DMS79 (cell line): ENCODE measurements around the gene INPP5K.
"Not testable (repeated sequence)": the region's sequence is repeated elsewhere in the genome, so short reads cannot be mapped to it uniquely, and the experiment has no call there.

Experiments
- DNase-seq: peaks from one replicate; lab custom pipeline; 2025; lab: John Stamatoyannopoulos, UW

INPP5K gene

GRCh38 chr17:1546292-1546922 is 30.0 kb upstream of the INPP5K start:
- no peak for DNase-seq

- no peak for DNase-seq
These were observed 29.2 kb upstream of the INPP5K start for GRCh38 chr17:1545618-1546017.

- DNase-seq, result no peak
These were observed 25.9 kb upstream of the INPP5K start for GRCh38 chr17:1542316-1542715.

DNA sequence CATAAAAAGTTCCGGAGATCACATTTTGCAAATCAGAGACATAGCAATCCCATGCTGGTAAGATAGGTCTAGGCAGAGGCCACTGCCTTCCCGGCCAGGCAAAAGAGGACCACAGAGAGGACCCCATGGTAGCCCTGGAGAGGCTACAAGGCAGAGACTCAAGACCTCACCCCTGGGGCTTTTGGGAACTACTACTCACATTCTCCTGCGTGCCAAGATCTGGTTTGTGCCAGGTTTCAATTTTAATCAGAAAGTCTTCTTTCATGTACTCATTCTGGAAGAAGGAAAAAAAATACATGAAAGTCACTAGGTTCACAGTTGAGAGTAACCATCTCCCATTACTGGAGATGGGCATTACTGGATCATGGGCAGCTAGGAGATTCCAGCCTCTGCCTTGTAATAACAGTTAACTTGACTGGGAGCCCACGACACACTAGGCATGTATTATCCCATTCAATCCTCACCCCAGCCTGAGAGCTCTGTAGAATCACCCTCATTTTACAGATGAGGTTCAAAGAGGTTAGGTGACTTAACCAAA is 25.0 kb upstream of the INPP5K start:
- DNase-seq, result no peak

GRCh38 chr17:1539811-1540210 is 23.4 kb upstream of the INPP5K start:
- DNase-seq, result no peak

DNA sequence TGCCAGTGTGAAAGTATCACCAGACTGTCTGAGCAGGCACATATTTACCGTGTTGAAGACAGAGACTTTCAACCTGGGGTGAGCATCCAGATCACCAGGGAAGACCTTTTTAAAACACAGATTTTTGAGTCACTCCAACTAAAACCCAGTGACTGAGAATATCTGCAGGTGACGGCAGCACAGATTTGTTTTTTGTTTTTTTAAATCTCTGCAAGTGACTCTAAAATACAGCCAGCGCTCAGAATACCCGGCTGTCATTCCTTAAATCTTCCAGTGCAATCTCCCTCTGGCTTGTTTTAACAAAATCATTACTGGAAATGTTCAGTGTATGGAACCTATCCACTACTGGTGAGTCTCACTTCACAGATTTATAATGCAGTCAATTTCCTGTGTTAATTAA is 19.3 kb upstream of the INPP5K start:
- DNase-seq, result no peak

- DNase-seq, result no peak
These were observed 17.4 kb upstream of the INPP5K start for GRCh38 chr17:1533661-1534325.

DNA sequence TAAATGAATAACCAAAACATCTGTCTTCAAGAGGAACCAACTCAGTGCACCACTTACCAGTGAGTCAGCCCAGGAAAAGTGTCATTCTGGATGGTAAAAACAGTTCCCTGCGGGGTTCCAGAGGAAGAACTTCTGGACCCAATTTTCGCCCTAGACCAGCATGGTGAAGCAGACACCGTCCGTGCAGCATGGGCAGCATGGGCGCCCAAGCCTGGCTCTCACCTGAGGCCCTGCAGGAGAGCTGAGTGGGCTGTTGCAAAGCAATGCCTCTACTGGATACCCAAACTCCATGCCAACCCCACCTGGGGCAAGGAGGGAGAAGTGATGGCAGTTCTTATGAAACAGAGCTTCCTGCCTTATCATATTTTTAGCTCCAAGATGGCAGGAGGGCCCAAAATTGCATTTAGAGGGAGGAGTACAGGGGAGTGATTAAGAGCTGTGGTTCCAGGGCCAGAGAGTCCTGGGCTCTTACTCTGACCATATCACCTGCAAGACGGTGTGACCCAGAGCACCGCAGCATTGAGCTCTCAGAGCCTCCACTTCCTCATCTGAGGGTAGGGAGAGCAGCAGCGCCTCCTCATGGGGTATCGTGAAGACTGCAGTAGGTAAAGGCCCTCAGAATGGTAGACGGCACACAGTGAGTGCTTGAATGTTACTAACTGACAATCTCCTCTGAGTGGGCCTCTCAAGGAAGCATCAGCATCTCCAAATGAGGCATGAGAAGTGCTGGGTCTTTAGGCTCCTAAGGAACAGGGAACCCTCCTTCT is 16.6 kb upstream of the INPP5K start:
- DNase-seq, result no peak

DNA sequence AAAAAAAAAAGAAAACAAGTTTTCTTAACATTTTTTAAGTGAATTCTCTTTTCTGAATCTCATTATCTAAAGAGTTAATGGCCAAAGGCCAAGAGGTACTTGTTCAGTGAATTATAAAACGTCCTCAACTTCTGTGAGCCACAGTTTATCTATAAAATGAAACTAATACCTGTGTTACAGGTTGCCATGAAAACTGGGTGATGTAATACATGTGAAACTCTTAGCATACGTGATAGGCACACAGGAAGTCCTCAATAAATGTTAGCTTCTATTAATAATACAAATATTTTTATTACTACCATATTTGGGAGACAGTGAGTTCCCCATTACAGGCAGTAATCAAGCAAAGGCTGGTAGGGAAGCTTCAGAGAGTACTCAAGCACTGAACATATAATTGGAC is 13.5 kb upstream of the INPP5K start:
- DNase-seq, result no peak

- not testable (repeated sequence) for DNase-seq
These were observed 10.5 kb upstream of the INPP5K start for GRCh38 chr17:1526876-1527275.

DNA sequence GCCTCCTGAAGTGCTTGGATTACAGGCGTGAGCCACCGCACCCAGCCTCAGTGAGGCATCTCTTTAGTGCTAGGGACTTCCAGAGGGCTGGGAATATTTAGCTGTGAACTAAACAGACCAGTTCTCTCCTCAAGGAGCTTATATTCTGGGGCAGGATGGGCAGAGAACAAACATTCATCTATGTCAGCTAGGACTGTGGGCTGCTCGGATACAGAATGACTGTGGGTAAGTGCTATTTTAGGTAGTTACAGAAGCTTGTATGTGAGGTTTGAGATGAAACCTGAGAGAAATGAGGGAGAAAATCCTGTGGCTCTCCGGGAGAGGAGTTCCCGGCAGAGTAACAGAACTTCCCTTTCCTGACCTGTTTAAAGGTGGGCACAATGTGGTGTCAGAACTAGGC is 6.2 kb upstream of the INPP5K start:
- no peak for DNase-seq

DNA sequence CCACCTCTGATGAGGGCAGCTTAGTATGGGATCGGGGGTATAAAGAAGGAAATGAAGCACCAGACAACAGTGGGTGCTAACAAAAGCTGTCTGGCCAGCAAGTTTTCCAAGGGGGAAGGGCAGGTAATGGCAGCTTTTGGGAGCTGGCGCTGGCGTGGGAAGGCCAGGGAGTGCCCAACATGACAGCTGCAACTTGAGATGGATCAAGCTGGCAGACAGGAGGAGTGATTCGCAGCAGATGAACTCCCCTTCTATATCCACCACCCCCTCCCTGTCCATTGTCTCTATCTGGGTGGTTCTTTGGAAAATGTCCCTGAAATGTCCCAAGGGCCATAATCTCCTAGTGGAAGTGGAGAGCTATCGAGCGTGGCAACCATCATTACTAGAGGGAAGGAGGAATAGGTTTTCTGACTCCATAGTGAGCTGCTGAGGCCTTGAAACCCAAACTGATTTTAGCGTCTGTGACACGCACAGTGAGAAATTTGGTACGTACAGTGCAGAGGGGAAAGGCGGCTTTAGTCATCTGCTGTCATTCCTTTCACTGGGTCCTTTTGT is 4.8 kb upstream of the INPP5K start:
- no peak for DNase-seq

DNA sequence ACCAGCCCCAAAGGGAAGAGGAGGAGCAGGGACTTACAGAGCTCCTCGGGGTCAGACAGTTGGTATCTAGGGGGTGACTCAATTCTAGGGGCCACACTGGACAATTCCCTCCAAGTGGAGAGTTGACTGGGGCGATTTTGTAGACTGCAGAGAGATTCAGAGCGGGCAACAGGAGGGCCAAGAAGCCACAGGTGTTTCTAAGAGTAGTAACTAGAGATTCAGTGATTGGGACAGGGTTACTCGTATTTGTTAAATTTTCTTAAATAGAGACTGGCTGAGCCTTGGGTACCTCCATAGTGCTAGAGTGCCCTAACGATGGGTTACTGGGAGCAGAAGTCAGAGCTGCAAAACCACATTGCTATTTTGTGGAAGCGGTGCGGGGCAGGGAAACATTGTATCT is 3.3 kb upstream of the INPP5K start:
- DNase-seq, result no peak

DNA sequence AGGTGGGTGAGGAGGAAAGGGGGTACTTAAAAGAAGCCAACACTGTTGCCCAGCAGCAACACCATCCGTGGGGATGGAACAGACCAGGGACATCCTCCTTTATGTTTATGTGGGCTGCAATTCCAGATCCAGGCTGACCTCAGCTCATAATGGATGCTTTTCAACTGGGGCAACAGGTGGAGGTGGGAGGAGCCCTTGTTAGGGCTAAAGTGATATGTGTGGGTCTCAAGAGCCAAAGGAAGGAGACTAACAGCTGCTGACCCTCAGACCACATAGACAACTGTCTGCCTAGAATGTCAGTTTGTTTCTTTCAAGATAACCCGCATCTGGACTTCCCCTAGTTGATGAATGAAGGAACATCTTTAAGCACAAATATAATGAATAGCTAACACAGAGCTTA is 2.0 kb upstream of the INPP5K start:
- no peak for DNase-seq

DNA sequence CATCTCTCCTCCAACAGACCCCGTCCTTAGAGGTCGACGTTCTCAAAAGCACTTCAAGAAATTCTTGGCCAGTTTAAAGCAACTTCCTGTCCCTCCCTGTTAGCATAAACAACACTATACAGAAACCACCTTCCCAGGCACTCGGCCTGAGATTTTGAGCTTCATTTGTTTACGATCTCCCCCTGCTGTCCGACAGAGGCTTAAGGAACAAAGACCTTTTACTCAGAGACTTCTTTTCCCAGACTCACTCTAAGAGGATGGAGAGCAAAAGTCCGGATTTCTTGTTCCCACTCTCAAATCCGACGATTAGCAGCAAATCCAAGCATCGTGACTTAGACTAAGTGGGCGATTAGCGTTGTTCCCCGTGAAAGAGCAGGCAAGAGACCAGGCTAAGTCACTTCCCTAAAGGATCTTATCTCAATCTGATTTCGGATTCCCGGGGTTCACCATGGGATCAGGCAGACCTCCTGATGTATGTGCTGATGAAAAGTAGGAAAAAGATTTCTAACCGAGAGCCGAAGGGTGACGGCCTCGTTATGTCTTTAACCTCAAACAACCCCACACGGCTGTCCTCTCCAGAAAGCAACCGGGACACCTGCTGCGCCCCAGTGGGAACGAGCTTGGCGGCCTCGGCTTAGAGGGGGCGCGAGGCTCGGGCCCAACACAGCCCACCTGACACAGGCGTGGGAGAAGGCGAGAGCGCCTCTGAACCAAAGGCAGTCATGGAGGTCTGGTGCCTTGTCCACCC is 598 bp downstream of the INPP5K start:
- peak; percentile 17 for DNase-seq

DNA sequence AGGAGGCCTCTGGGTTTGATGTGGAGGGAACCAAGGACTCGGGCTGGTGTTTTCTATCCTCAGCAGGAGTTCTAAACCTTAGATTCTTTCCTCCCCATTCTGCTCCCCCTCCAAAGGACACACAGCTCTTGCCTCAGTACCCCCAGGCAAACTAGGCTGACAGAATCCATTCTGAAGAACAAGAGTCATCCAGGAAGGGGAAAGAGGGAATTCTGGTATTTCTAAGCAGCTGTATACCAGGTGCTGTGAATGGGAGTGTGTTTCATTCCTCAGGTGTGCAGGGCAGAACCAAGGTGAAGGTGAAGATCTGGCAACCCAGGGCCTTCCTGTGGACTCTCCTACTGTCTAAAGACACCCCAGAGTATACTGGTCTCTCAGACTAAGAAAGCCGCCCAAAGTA is 4.1 kb downstream of the INPP5K start:
- no peak for DNase-seq

GRCh38 chr17:1511756-1512321 is 4.6 kb downstream of the INPP5K start:
- DNase-seq, result peak; percentile 23

DNA sequence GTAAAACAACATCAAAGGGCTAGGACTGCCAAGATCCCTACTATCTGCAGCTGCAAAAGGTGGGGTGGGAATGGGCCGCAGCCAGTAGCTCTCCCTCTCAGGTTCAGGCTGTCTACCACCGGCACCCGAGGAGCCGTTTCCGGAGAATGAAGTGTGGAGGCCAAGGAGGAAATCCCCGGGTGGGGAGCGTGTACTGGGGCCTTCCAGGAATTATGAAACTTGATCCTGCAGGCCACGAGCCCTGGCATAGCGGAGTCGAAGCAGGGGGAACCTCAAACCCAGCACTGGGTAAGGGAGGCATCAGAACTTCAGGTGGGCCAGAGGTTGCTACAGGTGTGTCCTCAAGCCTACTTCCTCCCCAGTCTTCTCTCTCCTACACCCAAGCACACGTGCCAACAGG is 5.1 kb downstream of the INPP5K start:
- no peak for DNase-seq

DNA sequence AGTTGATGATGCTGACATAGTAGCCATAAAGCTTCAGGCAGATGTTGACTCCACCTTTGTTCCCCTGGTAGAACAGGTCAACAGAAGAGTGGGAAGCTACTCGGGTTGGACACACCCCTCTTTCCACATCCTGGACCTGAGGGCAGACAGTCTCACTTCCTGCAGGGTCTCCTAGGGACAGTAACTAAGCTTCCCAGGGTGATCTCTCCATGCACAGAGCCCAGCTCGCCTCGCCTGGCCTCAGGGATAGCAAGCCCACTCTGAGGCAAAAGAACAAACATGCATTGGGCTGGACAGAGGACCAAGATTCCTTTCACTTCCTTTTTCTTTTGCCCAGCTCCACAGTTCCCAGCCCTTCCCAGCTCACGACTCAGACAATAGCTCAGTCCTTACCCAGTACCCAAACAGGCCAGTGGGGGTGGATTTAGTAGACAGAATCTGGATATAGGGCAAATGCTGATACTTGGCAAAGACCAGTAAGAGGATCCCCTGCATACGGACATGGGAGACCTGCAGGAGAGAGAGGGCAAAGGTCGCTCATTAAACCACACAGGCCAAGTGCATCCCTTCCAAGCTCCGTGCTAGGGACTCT is 7.0 kb downstream of the INPP5K start:
- DNase-seq, result no peak

DNA sequence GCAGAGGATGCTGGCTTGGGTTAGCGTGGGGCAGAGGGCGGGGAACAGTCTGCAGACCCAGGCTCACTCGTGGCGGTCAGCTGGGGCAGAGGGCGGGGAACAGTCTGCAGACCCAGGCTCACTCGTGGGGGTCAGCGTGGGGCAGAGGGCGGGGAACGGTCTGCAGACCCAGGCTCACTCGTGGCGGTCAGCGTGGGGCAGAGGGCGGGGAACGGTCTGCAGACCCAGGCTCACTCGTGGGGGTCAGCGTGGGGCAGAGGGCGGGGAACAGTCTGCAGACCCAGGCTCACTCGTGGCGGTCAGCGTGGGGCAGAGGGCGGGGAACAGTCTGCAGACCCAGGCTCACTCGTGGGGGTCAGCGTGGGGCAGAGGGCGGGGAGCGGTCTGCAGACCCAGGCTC is 7.7 kb downstream of the INPP5K start:
- DNase-seq, result not testable (repeated sequence)

DNA sequence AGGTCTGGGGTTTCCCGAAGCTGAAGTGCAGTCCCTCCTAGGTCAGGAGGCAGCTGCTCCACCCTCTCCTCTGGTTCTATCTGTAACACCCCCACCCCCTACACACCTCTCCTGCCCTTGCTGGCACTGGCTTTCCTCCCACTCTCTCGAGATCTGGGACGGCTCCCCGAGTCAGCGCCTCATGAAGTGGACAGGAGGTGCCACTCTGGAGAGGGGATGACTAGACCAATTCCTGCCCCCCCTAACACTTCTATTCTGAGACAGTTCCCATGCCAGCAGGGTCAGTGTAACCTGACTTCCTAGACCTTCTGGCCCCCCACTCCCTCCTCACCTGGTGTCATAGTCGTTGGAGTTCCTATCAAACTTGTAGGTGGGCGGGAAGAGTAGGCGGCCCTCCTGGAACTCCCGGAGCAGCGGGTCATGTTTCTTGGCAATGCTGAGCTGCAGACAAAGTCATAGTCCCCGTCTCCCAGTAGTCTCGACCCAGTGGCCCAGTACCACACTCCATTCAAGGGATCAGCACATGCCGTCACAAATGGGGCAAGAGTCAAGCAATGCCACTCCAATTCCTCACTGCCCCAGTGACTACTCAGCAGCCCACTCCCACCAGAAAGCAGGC is 9.7 kb downstream of the INPP5K start:
- no peak for DNase-seq
